ENCODE data around the gene PRKRIP1.

The PRKRIP1 gene

DNA sequence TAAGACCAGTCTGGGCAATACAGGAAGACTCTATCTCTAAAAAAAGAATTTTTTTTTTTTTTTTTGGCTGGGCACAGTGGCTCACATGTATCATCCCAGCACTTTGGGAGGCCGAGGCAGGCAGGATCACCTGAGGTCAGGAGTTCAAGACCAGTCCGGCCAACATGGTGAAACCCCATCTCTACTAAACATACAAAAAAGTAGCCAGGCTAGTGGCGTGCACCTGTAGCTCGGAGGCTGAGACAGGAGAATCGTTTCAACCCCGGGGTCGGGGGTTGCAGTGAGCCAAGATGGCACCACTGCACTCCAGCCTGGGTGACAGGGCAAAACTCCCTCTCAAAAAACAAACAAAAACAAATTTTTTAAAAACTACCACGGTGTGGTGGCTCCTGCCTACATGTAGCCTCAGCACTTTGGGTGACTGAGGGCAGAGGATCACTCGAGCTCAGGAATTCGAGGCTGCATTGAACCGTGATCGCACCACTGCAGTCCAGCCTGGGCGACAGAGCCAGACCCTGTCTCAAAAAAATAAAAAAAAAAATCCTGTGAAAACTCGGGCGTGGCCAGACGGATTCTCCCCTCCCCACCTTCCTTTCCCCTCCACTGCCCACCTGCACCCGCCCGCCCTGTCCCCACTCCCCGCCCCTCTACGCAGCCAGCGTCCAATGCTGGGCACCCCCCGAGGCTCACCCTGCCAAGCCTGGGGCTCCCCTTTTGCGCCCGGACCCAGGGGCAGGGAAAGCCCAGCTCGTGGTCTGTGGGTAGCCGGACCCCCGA is 36.5 kb downstream of the PRKRIP1 start:
- H3K4me1 Mint-ChIP-seq (ENCODE audit: low read depth): peaks cover 63% of the 10 kb centered on the region
- H3K27me3 Mint-ChIP-seq: no peaks in the 10 kb centered on the region
- H3K9me3 Mint-ChIP-seq (ENCODE audit: low read depth): no peaks in the 10 kb centered on the region
- peak overlapping the region; percentile 97 for H3K27ac Mint-ChIP-seq
- H3K36me3 Mint-ChIP-seq: no peaks in the 10 kb centered on the region
- peak overlapping the region; percentile 79 for H3K4me3 Mint-ChIP-seq

DNA sequence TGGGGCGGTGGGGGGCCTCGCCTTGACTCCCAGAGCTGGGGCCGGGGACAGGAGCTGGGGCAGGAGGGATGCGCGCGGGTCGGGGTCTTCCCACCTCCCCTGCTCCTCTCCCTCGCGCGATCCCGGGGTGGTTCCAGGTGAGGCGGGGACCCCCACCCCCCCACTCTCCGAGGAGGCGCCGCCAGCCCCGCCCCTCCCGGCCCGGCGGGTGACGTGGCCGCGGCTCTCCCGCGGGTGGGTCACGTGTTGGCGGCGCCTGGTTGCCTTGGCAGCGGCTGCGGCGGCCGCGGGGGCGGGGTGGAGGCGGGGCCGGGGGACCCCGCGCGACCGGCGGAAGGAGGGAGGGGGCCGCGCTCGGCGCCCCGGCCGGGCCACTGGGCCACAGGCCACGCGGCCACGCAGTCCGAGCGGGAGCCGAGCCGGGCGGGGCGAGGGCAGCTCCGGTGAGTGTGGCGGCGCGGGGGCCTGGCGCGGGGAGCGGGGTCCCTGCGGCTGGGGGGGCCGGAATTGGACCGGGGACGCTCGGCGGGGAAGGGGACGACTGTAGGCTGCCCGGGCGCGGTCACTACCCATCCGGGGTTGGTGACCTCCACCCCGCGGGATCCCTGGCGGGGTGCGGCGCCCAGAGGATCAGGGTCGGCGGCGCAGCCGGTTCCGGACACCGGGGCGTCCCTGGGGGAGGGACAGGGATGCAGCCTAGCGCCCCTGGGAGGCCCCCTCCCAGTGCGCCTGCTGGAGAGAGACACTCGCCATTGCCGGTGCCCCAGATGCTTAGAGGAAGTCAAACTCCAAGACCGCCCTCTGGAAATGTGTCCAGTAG is 37.3 kb downstream of the PRKRIP1 start, which contains the start of gene ORAI2:
ORAI2 (plus strand) TSS at position 357 of the 820 bp plus-strand sequence. CDS start 5,382 bp downstream, outside the sequence.
- H3K27me3 Mint-ChIP-seq: no peaks in the 10 kb centered on the region
- peak within 1 kb of the TSS; percentile 89 for H3K4me3 Mint-ChIP-seq

DNA sequence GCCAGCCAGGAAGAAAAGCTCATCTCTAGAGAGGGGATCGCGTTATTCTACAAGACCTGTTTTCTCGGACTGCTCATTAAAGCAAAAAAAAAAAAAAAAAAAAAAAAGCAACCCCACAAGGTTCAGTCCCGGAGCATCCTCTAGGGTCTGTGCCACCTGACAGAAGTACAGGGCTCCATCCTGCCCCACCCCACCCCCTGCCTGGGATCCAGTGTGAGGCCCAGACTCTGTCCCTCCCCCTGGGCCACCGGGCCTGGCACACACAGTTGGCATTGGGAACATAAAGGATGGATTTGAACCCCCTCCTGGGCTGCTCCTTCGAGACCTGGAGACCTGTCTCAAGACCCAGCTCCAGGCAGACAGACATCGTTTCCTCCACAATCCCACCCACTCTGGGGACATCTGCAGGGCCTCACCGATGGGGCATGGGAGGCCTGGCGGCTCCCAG is 37.9 kb downstream of the PRKRIP1 start:
- peaks cover 52% of the 10 kb centered on the region for H3K4me1 Mint-ChIP-seq (ENCODE audit: low read depth)
- no peaks in the 10 kb centered on the region for H3K27me3 Mint-ChIP-seq
- no peaks in the 10 kb centered on the region for H3K9me3 Mint-ChIP-seq (ENCODE audit: low read depth)
- peak overlapping the region; percentile 89 for H3K4me3 Mint-ChIP-seq
- H3K27ac Mint-ChIP-seq: peak overlapping the region; percentile 88
- H3K36me3 Mint-ChIP-seq: no peaks in the 10 kb centered on the region

More for the DNA sequence above, 37.3 kb downstream of the PRKRIP1 start, which contains the start of gene ORAI2:
- peaks cover 55% of the 10 kb centered on the region for H3K4me1 Mint-ChIP-seq (ENCODE audit: low read depth)
- no peaks in the 10 kb centered on the region for H3K36me3 Mint-ChIP-seq
- no peaks in the 10 kb centered on the region for H3K9me3 Mint-ChIP-seq (ENCODE audit: low read depth)
- H3K27ac Mint-ChIP-seq: peak within 1 kb of the TSS; percentile 97

DNA sequence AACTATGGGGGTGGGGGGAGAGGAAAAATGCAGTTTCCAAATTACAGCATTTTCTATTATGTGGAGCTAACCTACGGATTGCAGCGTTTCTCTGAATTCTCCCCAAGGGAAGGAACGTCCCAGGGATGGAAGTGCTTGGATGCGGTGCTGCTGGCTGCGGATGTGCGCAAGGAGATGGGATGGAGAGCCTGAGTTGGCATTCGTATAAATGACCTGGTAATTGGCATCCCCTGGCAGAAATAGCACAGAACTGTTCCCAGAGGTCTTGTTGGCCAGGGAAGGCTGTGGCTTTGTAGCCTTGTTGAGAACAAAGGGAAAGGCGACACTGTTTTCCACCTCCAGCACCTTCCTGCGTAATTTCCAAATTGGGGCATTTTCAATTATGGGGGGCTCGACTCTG is 40.0 kb downstream of the PRKRIP1 start:
- Mint-ChIP-seq H3K27ac (no peak overlapping the region), H3K27me3 (no peaks in the 10 kb centered on the region), H3K4me1 (ENCODE audit: low read depth) (peaks cover 32% of the 10 kb centered on the region), H3K9me3 (ENCODE audit: low read depth) (no peaks in the 10 kb centered on the region), H3K36me3 (no peaks in the 10 kb centered on the region), H3K4me3 (peak overlapping the region; percentile 48)

DNA sequence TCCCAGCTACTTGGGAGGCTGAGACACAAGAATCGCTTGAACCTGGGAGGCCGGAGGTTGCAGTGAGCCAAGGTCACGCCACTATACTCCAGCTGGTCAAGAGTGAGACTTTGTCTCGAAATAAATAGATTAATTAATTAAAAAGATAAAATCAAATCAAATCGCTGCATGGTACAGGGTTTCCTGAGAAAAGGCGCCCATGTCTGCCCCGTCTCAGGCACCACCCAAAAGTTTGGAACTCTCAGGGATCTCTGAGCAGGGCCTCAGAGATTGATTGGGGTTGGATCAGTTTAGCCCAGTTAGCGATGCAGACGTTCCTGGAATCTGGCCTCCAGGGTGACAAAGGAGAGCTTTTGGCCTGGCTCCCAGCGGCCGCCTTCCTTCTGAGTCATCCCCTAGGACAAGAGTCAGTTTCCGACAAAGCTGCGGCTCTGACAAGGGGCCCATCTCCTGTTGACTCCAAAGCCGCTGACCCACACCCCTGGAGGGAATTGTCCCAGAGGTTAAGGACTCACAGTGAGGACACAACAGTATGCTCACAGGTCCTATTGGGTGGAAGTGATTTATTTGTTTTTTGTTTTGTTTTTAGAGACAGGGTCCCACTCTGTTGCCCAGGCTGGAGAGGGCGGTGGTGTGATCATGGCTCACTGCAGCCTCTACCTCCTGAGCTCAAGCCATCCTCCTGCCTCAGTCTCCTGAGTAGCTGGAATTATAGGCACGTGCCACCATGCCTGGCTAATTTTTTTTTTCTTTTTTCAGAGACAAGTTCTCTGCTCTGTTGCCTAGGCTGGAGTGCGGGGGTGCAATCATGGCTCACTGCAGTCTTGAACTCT is 44.0 kb downstream of the PRKRIP1 start:
- Mint-ChIP-seq H3K27me3 (no peaks in the 10 kb centered on the region), H3K9me3 (ENCODE audit: low read depth) (no peaks in the 10 kb centered on the region), H3K36me3 (no peaks in the 10 kb centered on the region), H3K27ac (no peak overlapping the region), H3K4me3 (no peak overlapping the region), H3K4me1 (ENCODE audit: low read depth) (peaks cover 7% of the 10 kb centered on the region)

DNA sequence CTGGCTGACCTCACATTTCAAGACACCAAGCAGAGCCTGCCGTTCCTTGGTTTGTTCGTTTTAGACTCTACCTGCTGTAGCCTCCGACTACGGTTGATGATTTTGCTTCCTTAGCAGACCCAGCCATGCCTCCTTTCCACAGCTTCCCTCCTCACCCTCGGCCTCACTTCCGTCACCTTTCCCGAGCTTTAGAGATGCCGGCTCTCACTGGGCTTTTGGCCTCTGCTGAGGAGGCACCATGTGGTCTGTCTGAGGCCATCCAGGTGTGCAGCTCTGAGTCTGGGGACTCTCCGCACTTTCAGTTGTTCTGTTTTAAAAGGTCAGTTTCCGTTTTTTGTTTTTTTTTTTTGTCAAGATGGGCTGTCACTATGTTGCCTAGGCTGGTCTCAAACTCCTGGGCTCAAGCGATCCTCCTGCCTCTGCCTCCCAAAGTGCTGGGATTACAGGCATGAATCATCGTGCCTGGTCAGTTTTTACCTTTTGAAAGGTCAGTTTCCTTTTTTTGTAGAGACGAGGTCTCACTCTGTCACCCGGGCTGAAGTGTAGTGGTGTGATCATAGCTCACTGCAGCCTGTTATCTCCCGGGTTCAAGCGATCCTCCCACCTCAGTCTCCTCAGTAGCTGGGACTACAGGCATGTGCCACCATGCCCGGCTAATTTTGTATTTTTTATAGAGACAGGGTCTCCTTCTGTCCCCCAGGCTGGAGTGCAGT is 49.0 kb downstream of the PRKRIP1 start:
- Mint-ChIP-seq H3K27me3 (no peaks in the 10 kb centered on the region), H3K27ac (peak overlapping the region; percentile 54), H3K4me1 (ENCODE audit: low read depth) (no peaks in the 10 kb centered on the region), H3K4me3 (no peak overlapping the region), H3K36me3 (no peaks in the 10 kb centered on the region), H3K9me3 (ENCODE audit: low read depth) (no peaks in the 10 kb centered on the region)

DNA sequence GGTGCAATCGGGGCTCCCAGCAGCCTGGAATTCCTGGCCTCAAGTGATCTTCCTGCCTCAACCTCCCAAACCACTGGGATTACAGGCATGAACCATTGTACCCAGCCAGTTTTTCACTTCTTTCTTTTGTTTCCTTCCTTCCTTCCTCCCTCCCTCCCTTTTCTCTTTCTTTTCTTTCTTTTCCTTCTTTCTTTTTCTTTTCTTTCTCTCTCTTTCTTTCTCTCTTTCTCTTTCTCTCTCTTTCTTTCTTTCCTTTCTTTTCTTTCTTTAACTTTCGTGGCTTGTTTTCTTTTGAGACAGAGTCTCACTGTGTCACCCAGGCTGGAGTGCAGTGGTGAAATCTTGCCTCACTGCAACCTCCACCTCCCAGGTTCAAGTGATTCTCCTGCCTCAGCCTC is 49.5 kb downstream of the PRKRIP1 start:
- Mint-ChIP-seq H3K4me1 (ENCODE audit: low read depth) (no peaks in the 10 kb centered on the region), H3K36me3 (no peaks in the 10 kb centered on the region), H3K9me3 (ENCODE audit: low read depth) (no peaks in the 10 kb centered on the region), H3K27ac (no peak overlapping the region), H3K27me3 (no peaks in the 10 kb centered on the region), H3K4me3 (no peak overlapping the region)

DNA sequence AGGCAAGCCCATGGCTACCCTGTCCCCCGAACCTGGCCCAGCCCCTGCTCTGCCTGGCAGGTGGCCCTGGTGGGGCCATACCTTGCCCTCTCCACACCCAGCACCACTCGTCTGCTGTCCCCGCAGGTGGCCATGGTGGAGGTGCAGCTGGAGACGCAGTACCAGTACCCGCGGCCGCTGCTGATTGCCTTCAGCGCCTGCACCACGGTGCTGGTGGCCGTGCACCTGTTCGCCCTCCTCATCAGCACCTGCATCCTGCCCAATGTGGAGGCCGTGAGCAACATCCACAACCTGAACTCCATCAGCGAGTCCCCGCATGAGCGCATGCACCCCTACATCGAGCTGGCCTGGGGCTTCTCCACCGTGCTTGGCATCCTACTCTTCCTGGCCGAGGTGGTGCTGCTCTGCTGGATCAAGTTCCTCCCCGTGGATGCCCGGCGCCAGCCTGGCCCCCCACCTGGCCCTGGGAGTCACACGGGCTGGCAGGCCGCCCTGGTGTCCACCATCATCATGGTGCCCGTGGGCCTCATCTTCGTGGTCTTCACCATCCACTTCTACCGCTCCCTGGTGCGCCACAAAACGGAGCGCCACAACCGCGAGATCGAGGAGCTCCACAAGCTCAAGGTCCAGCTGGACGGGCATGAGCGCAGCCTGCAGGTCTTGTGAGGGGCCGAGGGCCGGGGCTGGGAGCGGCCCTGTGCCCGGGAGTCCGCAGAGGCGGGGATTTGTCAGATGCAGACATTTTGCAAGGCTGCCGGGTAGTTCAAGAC is 50.4 kb downstream of the PRKRIP1 start:
- H3K27ac Mint-ChIP-seq: no peak overlapping the region
- no peaks in the 10 kb centered on the region for H3K4me1 Mint-ChIP-seq (ENCODE audit: low read depth)
- H3K4me3 Mint-ChIP-seq: no peak overlapping the region
- no peaks in the 10 kb centered on the region for H3K9me3 Mint-ChIP-seq (ENCODE audit: low read depth)
- H3K36me3 Mint-ChIP-seq: no peaks in the 10 kb centered on the region
- no peaks in the 10 kb centered on the region for H3K27me3 Mint-ChIP-seq

DNA sequence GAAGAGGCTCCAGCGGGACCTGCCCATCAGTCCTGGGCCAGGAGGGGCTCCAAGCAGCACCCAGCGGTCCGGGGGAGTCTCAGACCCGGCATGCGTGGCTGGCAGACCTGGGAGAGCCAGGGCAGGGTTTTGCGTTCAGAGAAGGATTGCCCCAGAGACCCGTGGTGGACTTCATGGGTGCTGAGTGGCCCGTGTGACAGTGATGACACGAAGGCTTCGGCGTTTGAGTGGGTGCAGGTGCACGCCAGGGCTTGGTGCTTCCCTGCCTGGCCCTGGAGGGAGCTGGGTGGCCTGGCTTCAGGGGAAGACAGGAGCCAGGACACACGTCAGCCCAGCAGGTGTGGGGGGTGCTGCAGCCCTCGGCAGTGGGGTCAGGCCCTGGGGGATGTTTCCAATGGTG is 51.1 kb downstream of the PRKRIP1 start:
- H3K27me3 Mint-ChIP-seq: no peaks in the 10 kb centered on the region
- H3K27ac Mint-ChIP-seq: no peak overlapping the region
- H3K36me3 Mint-ChIP-seq: no peaks in the 10 kb centered on the region
- H3K9me3 Mint-ChIP-seq (ENCODE audit: low read depth): no peaks in the 10 kb centered on the region
- no peaks in the 10 kb centered on the region for H3K4me1 Mint-ChIP-seq (ENCODE audit: low read depth)
- no peak overlapping the region for H3K4me3 Mint-ChIP-seq

DNA sequence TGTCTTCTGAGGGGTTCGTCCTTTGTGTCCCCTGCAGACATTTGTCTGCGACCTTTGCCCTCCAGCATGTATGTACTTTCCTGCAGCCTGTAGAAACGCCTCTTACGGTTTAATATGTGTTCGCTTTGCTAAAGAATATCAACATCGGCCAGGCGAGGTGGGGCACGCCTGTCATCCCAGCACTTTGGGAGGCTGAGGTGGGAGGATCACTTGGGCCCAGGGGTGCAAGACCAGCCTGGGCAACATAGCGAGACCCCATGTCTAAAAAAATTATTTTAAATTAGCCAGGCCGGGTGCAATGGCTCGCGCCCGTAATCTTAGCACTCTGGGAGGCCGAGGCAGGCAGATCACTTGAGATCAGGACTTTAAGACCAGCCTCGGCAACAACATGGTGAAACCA is 53.0 kb downstream of the PRKRIP1 start:
- no peaks in the 10 kb centered on the region for H3K27me3 Mint-ChIP-seq
- no peaks in the 10 kb centered on the region for H3K36me3 Mint-ChIP-seq
- no peaks in the 10 kb centered on the region for H3K4me1 Mint-ChIP-seq (ENCODE audit: low read depth)
- H3K27ac Mint-ChIP-seq: no peak overlapping the region
- no peaks in the 10 kb centered on the region for H3K9me3 Mint-ChIP-seq (ENCODE audit: low read depth)
- H3K4me3 Mint-ChIP-seq: no peak overlapping the region

DNA sequence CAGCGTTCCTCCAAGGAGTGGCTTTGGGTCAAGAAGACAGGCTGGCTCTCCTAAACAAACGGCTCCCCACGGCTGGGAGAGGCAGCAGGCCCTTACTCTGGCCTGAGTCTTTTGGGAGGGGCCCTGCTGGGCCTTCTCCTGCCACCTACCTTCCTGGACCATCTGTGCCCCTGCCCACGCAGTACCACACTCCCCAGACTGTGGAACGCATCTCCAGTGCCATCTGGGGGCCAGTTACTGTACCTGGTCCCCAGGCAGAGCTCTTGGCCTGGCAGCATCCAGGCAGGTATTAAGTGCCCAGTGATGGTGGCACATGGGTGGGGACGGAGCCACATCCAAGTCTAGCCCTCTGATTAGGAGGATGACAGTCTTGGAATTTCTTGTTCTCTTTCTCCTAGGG is 54.1 kb downstream of the PRKRIP1 start:
- no peak overlapping the region for H3K4me3 Mint-ChIP-seq
- H3K36me3 Mint-ChIP-seq: no peaks in the 10 kb centered on the region
- no peak overlapping the region for H3K27ac Mint-ChIP-seq
- H3K27me3 Mint-ChIP-seq: no peaks in the 10 kb centered on the region
- H3K4me1 Mint-ChIP-seq (ENCODE audit: low read depth): no peaks in the 10 kb centered on the region
- no peaks in the 10 kb centered on the region for H3K9me3 Mint-ChIP-seq (ENCODE audit: low read depth)

DNA sequence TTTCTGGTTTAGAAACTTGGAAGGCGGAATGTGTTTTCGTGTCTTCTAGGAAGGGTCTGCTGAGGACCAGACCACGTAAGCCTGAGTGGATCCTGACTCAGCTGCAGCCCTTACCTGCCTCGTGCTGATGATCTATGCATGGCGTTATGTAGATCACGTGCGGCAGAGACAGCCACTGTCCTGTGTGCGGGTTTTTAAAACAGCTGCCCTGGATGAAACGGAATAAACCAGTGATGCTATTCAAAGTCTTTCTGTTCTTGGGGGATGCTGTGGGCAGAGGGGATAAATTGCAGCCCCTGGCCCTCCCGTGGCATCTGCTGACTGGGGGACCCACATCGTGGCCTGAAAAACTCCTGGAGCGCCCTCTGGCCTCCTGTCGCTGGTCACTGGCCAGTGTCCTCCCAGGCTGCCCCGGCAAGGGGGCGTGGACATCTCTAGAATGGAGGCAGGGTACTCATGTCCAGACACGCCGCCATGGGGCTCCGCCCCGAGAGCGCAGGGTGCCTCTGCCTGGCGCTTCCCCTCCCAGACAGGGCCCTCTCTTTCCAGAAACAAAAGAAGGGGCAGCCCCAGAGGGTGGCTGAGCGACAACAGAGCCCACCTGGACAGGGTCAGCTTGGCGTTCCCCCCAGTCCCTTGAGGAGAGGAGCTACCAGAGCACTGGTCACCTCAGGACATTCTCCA is 55.4 kb downstream of the PRKRIP1 start:
- Mint-ChIP-seq H3K4me3 (no peak overlapping the region), H3K27ac (no peak overlapping the region), H3K9me3 (ENCODE audit: low read depth) (no peaks in the 10 kb centered on the region), H3K4me1 (ENCODE audit: low read depth) (no peaks in the 10 kb centered on the region), H3K27me3 (no peaks in the 10 kb centered on the region), H3K36me3 (no peaks in the 10 kb centered on the region)

DNA sequence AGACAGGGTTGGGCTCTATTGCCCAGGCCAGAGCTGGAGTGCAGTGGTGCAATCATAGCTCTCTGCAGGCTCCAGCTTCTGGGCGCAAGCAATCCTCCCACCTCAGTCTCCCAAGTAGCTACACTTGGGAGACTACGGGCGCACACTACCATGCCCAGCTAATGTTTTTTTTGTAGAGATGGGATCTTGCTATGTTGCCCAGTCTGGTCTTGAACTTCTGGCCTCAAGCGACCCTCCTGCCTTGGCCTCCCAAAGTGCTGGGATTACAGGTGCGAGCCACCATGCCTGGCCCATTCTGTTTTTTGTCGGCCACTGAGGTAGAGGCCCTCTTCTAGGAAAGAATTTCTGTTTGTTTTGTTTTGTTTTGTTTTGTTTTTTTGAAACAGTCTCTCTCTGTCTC is 56.3 kb downstream of the PRKRIP1 start:
- Mint-ChIP-seq H3K9me3 (ENCODE audit: low read depth) (no peaks in the 10 kb centered on the region), H3K36me3 (no peaks in the 10 kb centered on the region), H3K4me3 (no peak overlapping the region), H3K4me1 (ENCODE audit: low read depth) (no peaks in the 10 kb centered on the region), H3K27ac (no peak overlapping the region), H3K27me3 (no peaks in the 10 kb centered on the region)
